Stimulated activated CD4-positive, alpha-beta T cell treated with anti-CD3 and anti-CD28 coated beads, TNF-alpha, amount 100 ng/mL, for 1 hour (primary cell): ENCODE measurements around the gene HES3.

Experiments used
- DNase-seq, 3 donors: peaks; one replicate each; pipeline ENCODE4 v3.0.0-alpha.2; 2020; ENCODE audit warnings: low read depth in 3 of 3, low spot score in 1 of 3

The HES3 gene

GRCh38 chr1:6243993-6244392 lies at the start of gene HES3:
HES3 (plus strand) TSS chr1:6244179; CDS start chr1:6244366, 187 bp downstream.
- DNase-seq = no peak

GRCh38 chr1:6197746-6198427 lies 46.1 kb upstream of the HES3 start:
- no peak for DNase-seq

- DNase-seq = peak in 1 of 3 donors; percentile 9
Observed at GRCh38 chr1:6198646-6199297, 45.2 kb upstream of the HES3 start.

GRCh38 chr1:6199298-6200187 lies 44.4 kb upstream of the HES3 start, which contains the start of gene RPL22:
RPL22 (minus strand) TSS chr1:6199595; CDS start chr1:6199573, 22 bp downstream.
- peak; percentile 89 to 91 (median 91) for DNase-seq

GRCh38 chr1:6200188-6200809 lies 43.7 kb upstream of the HES3 start:
- DNase-seq = no peak

- no peak for DNase-seq
Observed at GRCh38 chr1:6202256-6202655, 41.7 kb upstream of the HES3 start.

- DNase-seq = peak; percentile 15 to 51 (median 16)
Observed at GRCh38 chr1:6205849-6206519, 38.0 kb upstream of the HES3 start, which contains the start of gene RNF207. RNF207 (plus strand) TSS chr1:6206119; CDS start chr1:6206536, 417 bp downstream.

- DNase-seq = no peak
Observed at GRCh38 chr1:6206520-6206855, 37.5 kb upstream of the HES3 start.

GRCh38 chr1:6207075-6207885 lies 36.7 kb upstream of the HES3 start:
- DNase-seq = no peak

- no peak for DNase-seq
Observed at GRCh38 chr1:6207921-6208320, 36.1 kb upstream of the HES3 start.

GRCh38 chr1:6208723-6209660 lies 35.0 kb upstream of the HES3 start:
- peak in 1 of 3 donors; percentile 18 for DNase-seq

- peak in 1 of 3 donors; percentile 10 for DNase-seq
Observed at GRCh38 chr1:6209661-6210580, 34.1 kb upstream of the HES3 start.

GRCh38 chr1:6210591-6211355 lies 33.2 kb upstream of the HES3 start:
- DNase-seq = no peak

GRCh38 chr1:6211731-6212130 lies 32.2 kb upstream of the HES3 start:
- no peak for DNase-seq

- no peak for DNase-seq
Observed at GRCh38 chr1:6212193-6212959, 31.6 kb upstream of the HES3 start.
